ENCODE measurements around the gene MUC6.

The MUC6 gene

DNA sequence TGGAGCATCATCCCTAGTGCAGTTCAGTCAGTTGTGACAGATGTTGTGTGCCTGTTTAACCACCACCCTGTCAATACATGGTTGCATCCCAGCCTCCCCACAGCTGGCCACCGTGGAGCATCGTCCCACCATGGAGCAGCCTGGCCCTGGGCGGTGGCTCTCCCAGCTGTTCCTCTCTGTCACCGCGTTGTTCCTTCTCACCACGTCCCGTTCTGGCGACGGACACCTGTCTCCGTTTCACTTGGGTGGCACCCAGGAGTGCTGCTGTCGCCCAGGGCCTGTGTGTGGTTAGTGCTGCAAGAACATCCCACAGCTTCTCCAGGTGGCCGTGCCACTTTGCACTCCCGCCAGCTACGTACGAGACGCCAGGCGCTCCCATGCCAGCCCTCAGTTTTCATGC is 26.5 kb downstream of the MUC6 start:
- no peaks in the 10 kb centered on the region for H3K4me1 ChIP-seq (ENCODE audit: control insufficient read depth in 1 of 2, insufficient read depth in 1 of 2, low read depth in 1 of 2, low read length in 1 of 2)
- no peak overlapping the region for H3K4me3 ChIP-seq (ENCODE audit: low read depth in 1 of 2, low read length in 1 of 2)
- no peak overlapping the region for H3K27ac ChIP-seq
- no peaks in the 10 kb centered on the region for H3K27me3 ChIP-seq
- no peaks in the 10 kb centered on the region for H3K9me3 ChIP-seq
- peaks cover 81% of the 10 kb centered on the region for H3K36me3 ChIP-seq
- no peak for TF ChIP-seq CTCF (IDR thresholded peaks at IDR 0.05)

GRCh38 chr11:1009371-1009770 is 27.1 kb downstream of the MUC6 start:
- Histone ChIP-seq H3K36me3 (peaks cover 88% of the 10 kb centered on the region), H3K27ac (no peak overlapping the region), H3K4me1 (ENCODE audit: control insufficient read depth in 1 of 2, insufficient read depth in 1 of 2, low read depth in 1 of 2, low read length in 1 of 2) (no peaks in the 10 kb centered on the region), H3K27me3 (no peaks in the 10 kb centered on the region), H3K4me3 (ENCODE audit: low read depth in 1 of 2, low read length in 1 of 2) (no peak overlapping the region), H3K9me3 (no peaks in the 10 kb centered on the region)
- no peak for TF ChIP-seq CTCF (IDR thresholded peaks at IDR 0.05)

DNA sequence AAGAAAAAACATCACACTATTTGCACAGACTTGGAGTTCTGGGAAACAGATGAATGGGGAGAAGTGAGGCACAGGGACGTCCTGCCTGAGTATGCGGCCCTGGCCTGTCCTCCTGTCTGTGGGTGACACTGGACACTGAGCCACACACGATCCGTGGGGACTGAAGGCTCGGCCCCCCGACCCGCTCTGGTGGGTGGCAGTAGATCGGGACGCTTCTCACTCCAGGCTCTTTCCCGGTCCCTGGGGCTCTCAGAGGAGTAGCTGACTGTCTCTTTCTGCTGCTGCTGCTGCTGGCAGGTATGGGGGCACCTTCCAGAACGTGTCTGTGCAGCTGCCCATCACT is 27.7 kb downstream of the MUC6 start:
- Histone ChIP-seq H3K36me3 (peaks cover 93% of the 10 kb centered on the region), H3K27ac (no peak overlapping the region), H3K4me3 (ENCODE audit: low read depth in 1 of 2, low read length in 1 of 2) (no peak overlapping the region), H3K4me1 (ENCODE audit: control insufficient read depth in 1 of 2, insufficient read depth in 1 of 2, low read depth in 1 of 2, low read length in 1 of 2) (no peaks in the 10 kb centered on the region), H3K27me3 (no peaks in the 10 kb centered on the region), H3K9me3 (no peaks in the 10 kb centered on the region)
- no peak for TF ChIP-seq CTCF (IDR thresholded peaks at IDR 0.05)

DNA sequence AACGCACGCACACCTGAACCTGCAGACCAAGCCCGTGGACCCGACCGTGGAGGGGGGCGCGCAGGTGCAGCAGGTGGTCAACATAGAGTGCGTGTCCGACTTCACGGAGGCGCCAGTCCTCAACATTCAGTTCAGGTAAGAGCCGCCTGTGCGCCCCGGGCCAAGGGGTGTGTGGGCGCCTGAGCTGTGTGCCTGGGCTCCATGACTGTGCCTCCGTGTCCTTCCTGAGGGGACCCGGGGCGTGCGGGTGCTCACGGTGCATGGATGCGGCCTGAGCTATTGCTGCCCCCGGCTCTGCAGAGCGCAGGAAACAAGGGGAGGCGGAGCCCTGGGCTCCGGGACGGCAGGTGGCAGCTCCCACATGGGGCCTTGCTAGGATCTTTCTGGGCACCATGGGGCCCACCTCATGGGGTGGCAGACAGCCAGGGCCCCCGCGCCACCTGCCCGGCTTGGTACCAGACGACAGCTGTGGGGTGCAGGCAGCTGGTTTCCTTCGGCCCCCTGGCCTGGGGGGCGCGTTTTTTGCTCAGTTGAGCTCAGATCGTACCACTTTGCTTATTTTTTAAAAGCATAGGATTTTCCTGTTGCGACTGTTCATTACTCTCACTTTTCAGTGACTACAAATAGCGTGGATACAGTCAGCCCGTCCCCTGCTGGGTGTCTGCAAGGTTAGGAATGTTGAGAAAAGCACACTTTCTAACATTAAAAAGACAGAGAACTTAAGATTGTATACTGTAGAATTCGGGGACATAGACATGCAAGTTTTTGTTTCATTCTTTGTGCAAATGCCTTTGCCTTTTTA is 28.3 kb downstream of the MUC6 start:
- Histone ChIP-seq H3K36me3 (peaks cover 93% of the 10 kb centered on the region), H3K27me3 (no peaks in the 10 kb centered on the region), H3K4me1 (ENCODE audit: control insufficient read depth in 1 of 2, insufficient read depth in 1 of 2, low read depth in 1 of 2, low read length in 1 of 2) (no peaks in the 10 kb centered on the region), H3K9me3 (no peaks in the 10 kb centered on the region), H3K4me3 (ENCODE audit: low read depth in 1 of 2, low read length in 1 of 2) (no peak overlapping the region), H3K27ac (no peak overlapping the region)
- TF ChIP-seq CTCF (IDR thresholded peaks at IDR 0.05): no peak

- H3K4me3 ChIP-seq (ENCODE audit: low read depth in 1 of 2, low read length in 1 of 2): no peak overlapping the region
- H3K9me3 ChIP-seq: no peaks in the 10 kb centered on the region
- no peaks in the 10 kb centered on the region for H3K4me1 ChIP-seq (ENCODE audit: control insufficient read depth in 1 of 2, insufficient read depth in 1 of 2, low read depth in 1 of 2, low read length in 1 of 2)
- H3K36me3 ChIP-seq: peaks cover 99% of the 10 kb centered on the region
- no peak for TF ChIP-seq CTCF (IDR thresholded peaks at IDR 0.05)
- no peaks in the 10 kb centered on the region for H3K27me3 ChIP-seq
- no peak overlapping the region for H3K27ac ChIP-seq
Measured at GRCh38 chr11:1007279-1007678, 29.2 kb downstream of the MUC6 start.
